H1 (cell line): ENCODE measurements around the gene PCDH9. TPM values are rescaled to one million over a fixed set of nuclear protein-coding genes. Genes with fewer than 3 reads are reported as not detected.

Source experiments
- CTCF ChIA-PET: fragments of 300-600 bp; sonication (Branson Sonifier 250); formaldehyde crosslinking; loops from one replicate; lab custom pipeline; 2021; ENCODE audit not compliant: partially characterized antibody; lab: Charles Lee
- POLR2A ChIA-PET: fragments of 300-600 bp; sonication (Branson Sonifier 250); formaldehyde crosslinking; loops from one replicate; lab custom pipeline; 2021; ENCODE audit warnings: inconsistent platforms; ENCODE audit not compliant: partially characterized antibody; lab: Charles Lee
- DNase-seq, 2 experiments: peaks; one replicate each; pipeline versions ENCODE4 v3.0.0 to v3.0.0-alpha.2; 2010 to 2022; ENCODE audit warnings: low spot score in 2 of 2, low read depth in 1 of 2, mixed read lengths in 1 of 2
- FAIRE-seq: peaks from 2 replicates; lab custom pipeline; 2011; peaks lifted over from hg19 to GRCh38; lab: Jason Lieb, UNC
- H2AFZ ChIP-seq: 2 replicates; pipeline ENCODE4 v1.8.1; 2012; ENCODE audit warnings: low read length, inconsistent platforms
- H2AK5ac ChIP-seq: 2 replicates; pipeline ENCODE4 v1.6.1; 2013; ENCODE audit warnings: low read depth, low read length
- H2BK120ac ChIP-seq: replicated peaks from 2 replicates; pipeline ENCODE3; 2013; ENCODE audit warnings: low read depth, low read length, inconsistent platforms
- H2BK12ac ChIP-seq: 2 replicates; pipeline ENCODE4 v1.6.1; 2013; ENCODE audit warnings: low read depth, low read length
- H2BK15ac ChIP-seq: 2 replicates; pipeline ENCODE4 v1.6.1; 2013; ENCODE audit warnings: low read length
- H2BK20ac ChIP-seq: 2 replicates; pipeline ENCODE4 v1.6.1; 2013; ENCODE audit warnings: low read length
- H2BK5ac ChIP-seq: 2 replicates; pipeline ENCODE4 v1.6.1; 2013; ENCODE audit warnings: low read depth, low read length
- H3K14ac ChIP-seq: 2 replicates; pipeline ENCODE4 v1.6.1; 2013; ENCODE audit warnings: inconsistent platforms; ENCODE audit not compliant: insufficient read length
- H3K18ac ChIP-seq: 2 replicates; pipeline ENCODE4 v1.6.1; 2013; ENCODE audit warnings: low read length; ENCODE audit errors: extremely low read depth
- H3K23ac ChIP-seq: 2 replicates; pipeline ENCODE4 v1.6.1; 2013; ENCODE audit warnings: inconsistent platforms; ENCODE audit not compliant: insufficient read length
- H3K23me2 ChIP-seq: 2 replicates; pipeline ENCODE4 v1.6.1; 2013; ENCODE audit warnings: low read depth, low read length
- H3K27ac ChIP-seq: 2 replicates; pipeline ENCODE4 v1.6.1; 2011; ENCODE audit warnings: low read depth, low read length, inconsistent platforms
- H3K27me3 ChIP-seq, 4 experiments: replicated peaks in 1 of 4; 1 replicate in 1 of 4; 2 replicates in 3 of 4; pipeline versions ENCODE4 v1.6.1 to v1.8.1; 2011 to 2013; ENCODE audit warnings: low read length in 3 of 4, mild to moderate bottlenecking in 3 of 4, inconsistent platforms in 2 of 4, mixed read lengths in 2 of 4, moderate library complexity in 1 of 4; ENCODE audit not compliant: control insufficient read depth in 3 of 4, insufficient read depth in 3 of 4; ENCODE audit errors: extremely low read depth in 1 of 4
- H3K36me3 ChIP-seq, 4 experiments: 2 replicates each; pipeline versions ENCODE4 v1.6.1 to v1.8.1; 2011 to 2013; ENCODE audit warnings: mild to moderate bottlenecking in 4 of 4, low read length in 3 of 4, moderate library complexity in 2 of 4, control low read depth in 1 of 4, inconsistent platforms in 1 of 4; ENCODE audit not compliant: insufficient read depth in 4 of 4, control insufficient read depth in 2 of 4
- H3K4ac ChIP-seq: replicated peaks from 2 replicates; pipeline ENCODE3; 2013; ENCODE audit warnings: low read length, low read depth, mixed read lengths, inconsistent platforms; ENCODE audit not compliant: insufficient read length
- H3K4me1 ChIP-seq, 4 experiments: replicated peaks in 1 of 4; 1 replicate in 1 of 4; 2 replicates in 3 of 4; pipeline versions ENCODE4 v1.6.1 to v1.8.1; 2011 to 2013; ENCODE audit warnings: low read length in 3 of 4, inconsistent platforms in 2 of 4, mixed read lengths in 1 of 4; ENCODE audit not compliant: insufficient read depth in 4 of 4, control insufficient read depth in 3 of 4
- H3K4me2 ChIP-seq, 2 experiments: 2 replicates each; pipeline versions ENCODE4 v1.6.1 to v1.8.1; 2011 to 2013; ENCODE audit warnings: low read depth in 2 of 2, low read length in 2 of 2, control low read depth in 1 of 2, inconsistent platforms in 1 of 2, mild to moderate bottlenecking in 1 of 2; ENCODE audit not compliant: insufficient read depth in 1 of 2
- H3K4me3 ChIP-seq, 4 experiments: fragments of 200-600, 300-600 bp in 1 of 4; sonication (generic), shearing (Covaris generic), sonication (Bioruptor Twin) in 1 of 4; 2 replicates each; pipeline versions ENCODE4 v1.5.1 to v1.8.1; 2011 to 2016; ENCODE audit warnings: low read length in 4 of 4, low read depth in 3 of 4, control low read depth in 2 of 4, inconsistent platforms in 2 of 4, mild to moderate bottlenecking in 2 of 4, mixed read lengths in 1 of 4, moderate library complexity in 1 of 4; ENCODE audit not compliant: insufficient read depth in 2 of 4; ENCODE audit errors: extremely low read depth in 1 of 4
- H3K56ac ChIP-seq: replicated peaks from 2 replicates; pipeline ENCODE3; 2013; ENCODE audit warnings: low read depth, mild to moderate bottlenecking, mixed read lengths, low read length, inconsistent platforms; ENCODE audit not compliant: insufficient read length
- H3K79me1 ChIP-seq: 2 replicates; pipeline ENCODE4 v1.6.1; 2013; ENCODE audit warnings: low read depth, low read length, control low read depth
- H3K79me2 ChIP-seq, 2 experiments: 2 replicates each; pipeline versions ENCODE4 v1.6.1 to v1.8.1; 2012 to 2013; ENCODE audit warnings: low read length in 2 of 2, mild to moderate bottlenecking in 2 of 2, inconsistent platforms in 1 of 2; ENCODE audit not compliant: insufficient read depth in 2 of 2, control insufficient read depth in 1 of 2
- H3K9ac ChIP-seq, 4 experiments: replicated peaks in 1 of 4; 1 replicate in 1 of 4; 2 replicates in 3 of 4; pipeline versions ENCODE4 v1.6.1 to v1.8.1; 2011 to 2013; ENCODE audit warnings: low read depth in 3 of 4, low read length in 3 of 4, control low read depth in 2 of 4, mild to moderate bottlenecking in 2 of 4, moderate library complexity in 2 of 4, inconsistent platforms in 1 of 4; ENCODE audit errors: extremely low read depth in 1 of 4
- H3K9me3 ChIP-seq, 2 experiments: 2 replicates each; pipeline versions ENCODE4 v1.6.1 to v1.8.1; 2012 to 2013; ENCODE audit warnings: mild to moderate bottlenecking in 2 of 2, moderate library complexity in 2 of 2, control low read depth in 1 of 2, inconsistent platforms in 1 of 2, low read depth in 1 of 2, low read length in 1 of 2, mixed read lengths in 1 of 2; ENCODE audit not compliant: insufficient read depth in 2 of 2
- H4K20me1 ChIP-seq, 2 experiments: replicated peaks in 1 of 2; 2 replicates each; pipeline versions ENCODE3 to v1.8.1; 2011 to 2013; ENCODE audit warnings: inconsistent platforms in 2 of 2, low read length in 2 of 2, mild to moderate bottlenecking in 1 of 2; ENCODE audit not compliant: insufficient read depth in 2 of 2, control insufficient read depth in 1 of 2
- H4K5ac ChIP-seq: 2 replicates; pipeline ENCODE4 v1.6.1; 2013; ENCODE audit warnings: low read length, low read depth, mixed read lengths, inconsistent platforms; ENCODE audit not compliant: insufficient read length
- H4K8ac ChIP-seq: 2 replicates; pipeline ENCODE4 v1.8.0; 2013; ENCODE audit warnings: mild to moderate bottlenecking, moderate library complexity, low read length, inconsistent platforms; ENCODE audit not compliant: insufficient read depth; ENCODE audit errors: extremely low read depth
- H4K91ac ChIP-seq: replicated peaks from 2 replicates; pipeline ENCODE3; 2013; ENCODE audit warnings: low read length, mixed read lengths, inconsistent platforms; ENCODE audit not compliant: insufficient read length
- CEBPB ChIP-seq: IDR thresholded peaks from 2 replicates; pipeline ENCODE4 v1.6.1; 2012; ENCODE audit warnings: low read depth, low read length
- CHD2 ChIP-seq: IDR thresholded peaks from 2 replicates; pipeline ENCODE4 v1.6.1; 2012; ENCODE audit warnings: low read length, improper control_type of control experiment
- KDM5A ChIP-seq: fragments of 200-600 bp; IDR thresholded peaks from 2 replicates; pipeline ENCODE4 v1.7.1; 2012; ENCODE audit warnings: mild to moderate bottlenecking, low read length, inconsistent platforms, mixed read lengths
- POU5F1 ChIP-seq: IDR thresholded peaks from 2 replicates; pipeline ENCODE4 v1.6.1; 2011; ENCODE audit warnings: low read depth, mild to moderate bottlenecking, low read length, moderate library complexity
- RBBP5 ChIP-seq: IDR thresholded peaks from 2 replicates; pipeline ENCODE4 v1.7.1; 2012; ENCODE audit warnings: low read depth, mild to moderate bottlenecking, inconsistent platforms, low read length, moderate library complexity, borderline replicate concordance
- SIN3A ChIP-seq, 2 experiments: IDR thresholded peaks in 1 of 2; conservative IDR thresholded peaks in 1 of 2; 2 replicates each; pipeline ENCODE4 v1.6.1; 2011 to 2012; ENCODE audit warnings: low read length in 2 of 2, improper control_type of control experiment in 1 of 2, low read depth in 1 of 2, mild to moderate bottlenecking in 1 of 2
- SIRT6 ChIP-seq: IDR thresholded peaks from one replicate; pipeline ENCODE4 v1.7.1; 2012; ENCODE audit warnings: low read length, inconsistent platforms
- TAF1 ChIP-seq: IDR thresholded peaks from 2 replicates; pipeline ENCODE4 v1.6.1; 2011; ENCODE audit warnings: mild to moderate bottlenecking, low read depth, low read length
- TBP ChIP-seq: IDR thresholded peaks from 2 replicates; pipeline ENCODE4 v1.6.1; 2011; ENCODE audit warnings: low read depth, low read length, improper control_type of control experiment
- TCF12 ChIP-seq: IDR thresholded peaks from 2 replicates; pipeline ENCODE4 v1.6.1; 2011; ENCODE audit warnings: low read depth, mild to moderate bottlenecking, low read length
- USF2 ChIP-seq: IDR thresholded peaks from 2 replicates; pipeline ENCODE4 v1.6.1; 2011; ENCODE audit warnings: low read length, improper control_type of control experiment
- polyA plus RNA-seq, 7 experiments: library from polyadenylated mRNA; depleted of rRNA in 3 of 7; stranded (reverse) in 5 of 7; unstranded in 2 of 7; fragments of >200 nt in 5 of 7; fragments of 200-250 nt in 2 of 7; gene quantifications; 1 replicate in 5 of 7; 2 replicates in 1 of 7; 4 replicates in 1 of 7; pipeline versions ENCODE4 v1.2.1 to v1.2.3, GENCODE V29; 2011 to 2013; ENCODE audit warnings: missing spikeins in 2 of 7, mixed read lengths in 2 of 7
- total RNA-seq: library from RNA; stranded (reverse); fragmentation: NEBNext Ultra II Directional; extraction: Animal tissue kit (Norgen Biotek cat#: 25700); gene quantifications from 2 replicates; pipeline ENCODE4 v1.2.1, GENCODE V29; 2021

PCDH9 gene
- total and polyA plus RNA-seq, 2 of the 8 experiments (the other 6 are each of a cell fraction or from before 2014, with no cell fraction given), result 0.12 to 0.60 TPM

DNA sequence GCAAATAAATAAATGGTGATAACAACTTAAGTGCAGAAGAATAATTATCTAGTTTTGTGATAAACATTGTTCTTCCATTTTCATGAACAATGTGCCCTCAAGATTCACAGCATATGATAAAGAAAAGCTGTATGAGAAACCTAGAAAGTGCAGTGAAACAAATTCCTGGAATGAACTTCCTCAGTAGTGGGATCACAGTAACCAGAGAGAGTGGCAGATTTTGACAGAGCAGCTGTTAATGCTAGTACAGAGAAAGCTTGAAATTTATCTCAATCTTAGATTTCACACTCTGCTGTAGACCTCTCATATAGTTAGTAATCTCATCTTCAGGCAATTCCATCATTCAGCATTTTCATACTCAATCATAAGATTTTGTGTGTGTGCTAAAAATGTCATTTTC, 664.9 kb downstream of the PCDH9 start:
- no peaks in the 10 kb centered on the region for H3K79me1 ChIP-seq
- ChIA-PET POLR2A (no interaction called here), CTCF (interaction anchor here (0.6 kb wide), 1 partner anchor 127 kb away, joined by 3 read pairs; no protein-coding TSS in a partner anchor)
- no peaks in the 10 kb centered on the region for H4K20me1 ChIP-seq
- no peak overlapping the region for H4K8ac ChIP-seq
- H2BK15ac ChIP-seq, result no peak overlapping the region
- H3K23ac ChIP-seq, result no peak overlapping the region
- H3K79me2 ChIP-seq, result no peaks in the 10 kb centered on the region
- no peak overlapping the region for H3K56ac ChIP-seq
- no peaks in the 10 kb centered on the region for H3K36me3 ChIP-seq
- H3K14ac ChIP-seq, result no peak overlapping the region
- no peak overlapping the region for H2BK12ac ChIP-seq
- H3K4me2 ChIP-seq, result no peak overlapping the region
- H3K23me2 ChIP-seq, result no peaks in the 10 kb centered on the region
- no peak overlapping the region for H3K4me3 ChIP-seq
- no peak overlapping the region for H4K91ac ChIP-seq
- no peak overlapping the region for H2AK5ac ChIP-seq
- H3K9me3 ChIP-seq, result peaks cover 0 to 6% of the 10 kb centered on the region in 2 experiments; a peak in 1 of 4 replicates
- DNase-seq (no peak), FAIRE-seq (no peak)
- no peak overlapping the region for H4K5ac ChIP-seq
- H3K18ac ChIP-seq, result no peak overlapping the region
- no peak overlapping the region for H2BK120ac ChIP-seq
- no peak overlapping the region for H2AFZ ChIP-seq
- H3K27ac ChIP-seq, result no peak overlapping the region
- H3K4ac ChIP-seq, result no peak overlapping the region
- H3K9ac ChIP-seq, result no peak overlapping the region
- H3K27me3 ChIP-seq, result no peaks in the 10 kb centered on the region
- no peak overlapping the region for H2BK5ac ChIP-seq
- no peak overlapping the region for H2BK20ac ChIP-seq
- no peaks in the 10 kb centered on the region; a peak in 3 of 7 replicates for H3K4me1 ChIP-seq
- TF ChIP-seq CHD2 (no peak), SIN3A (conservative IDR thresholded peaks at IDR 0.05 in 1 of 2, IDR thresholded peaks at IDR 0.05 in 1 of 2; ENCODE audit: low read depth in 1 of 2, low read length in 2 of 2) (no peak), USF2 (no peak), RBBP5 (no peak), SIRT6 (no peak), CEBPB (no peak), KDM5A (no peak), TCF12 (no peak), TAF1 (no peak), POU5F1 (no peak), TBP (no peak)
